Left ventricle myocardium inferior (tissue), 1 donor: ENCODE data around the gene ASCC3. TPM values are rescaled to one million over a fixed set of nuclear protein-coding genes. Genes with fewer than 3 reads are reported as not detected.

Source experiments
- DNase-seq: peaks from one replicate; pipeline ENCODE4 v3.0.0-alpha.2; 2020
- H3K27ac ChIP-seq: fragments of 200-600 bp; replicated peaks from 2 replicates; pipeline ENCODE4 v1.8.0; 2021
- H3K27me3 ChIP-seq: fragments of 200-600 bp; 2 replicates; pipeline ENCODE4 v1.8.0; 2021; ENCODE audit warnings: low read depth
- H3K36me3 ChIP-seq: fragments of 200-600 bp; 2 replicates; pipeline ENCODE4 v1.8.0; 2021
- H3K4me1 ChIP-seq: fragments of 200-600 bp; 2 replicates; pipeline ENCODE4 v1.8.0; 2021
- H3K4me3 ChIP-seq: fragments of 200-600 bp; 2 replicates; pipeline ENCODE4 v1.8.0; 2021; ENCODE audit warnings: mild to moderate bottlenecking, moderate library complexity
- H3K9me3 ChIP-seq: fragments of 200-600 bp; replicated peaks from 2 replicates; pipeline ENCODE4 v1.8.0; 2021
- CTCF ChIP-seq: fragments of 200-600 bp; IDR thresholded peaks from 2 replicates; pipeline ENCODE4 v1.8.0; 2021; ENCODE audit warnings: antibody characterized with exemption, mild to moderate bottlenecking, borderline replicate concordance
- intact Hi-C: fragments of 100-400 bp; cut with micrococcal nuclease; formaldehyde crosslinking; loops from one replicate; pipeline ENCODE4 v1.11.0; 2022
- total RNA-seq: library from RNA; stranded (reverse); fragmentation: NEBNext Ultra II Directional; extraction: Animal tissue kit (Norgen Biotek cat#: 25700); gene quantifications from one replicate; pipeline ENCODE4 v1.2.1, GENCODE V29; 2021
- donor health status: DM: no; HTN: yes; CAD: no; lungs with severe emphysema.

ASCC3 gene
- total RNA-seq, 1 donor from 2014 or later, result 16.7 TPM

- H3K4me3 ChIP-seq, result no peak overlapping the region
- H3K36me3 ChIP-seq, result peaks cover 35% of the 10 kb centered on the region
- H3K27me3 ChIP-seq, result no peaks in the 10 kb centered on the region
- H3K4me1 ChIP-seq, result no peaks in the 10 kb centered on the region
- TF ChIP-seq CTCF, result no peak
- H3K9me3 ChIP-seq, result peaks cover 15% of the 10 kb centered on the region
- no peak for DNase-seq
- no peak overlapping the region for H3K27ac ChIP-seq
- intact Hi-C loops, result no loop called here
Measured at GRCh38 chr6:100617633-100618350, 263.3 kb downstream of the ASCC3 start.

- Histone ChIP-seq H3K27ac (no peak overlapping the region), H3K4me3 (no peak overlapping the region), H3K9me3 (no peaks in the 10 kb centered on the region), H3K4me1 (no peaks in the 10 kb centered on the region), H3K36me3 (peaks cover 8% of the 10 kb centered on the region), H3K27me3 (no peaks in the 10 kb centered on the region)
- no peak for DNase-seq
- no peak for TF ChIP-seq CTCF
- intact Hi-C loops, result no loop called here
Measured at GRCh38 chr6:100614933-100615332, 266.2 kb downstream of the ASCC3 start.

GRCh38 chr6:100614386-100614785 lies 266.7 kb downstream of the ASCC3 start:
- Histone ChIP-seq H3K4me1 (no peaks in the 10 kb centered on the region), H3K27ac (no peak overlapping the region), H3K4me3 (no peak overlapping the region), H3K9me3 (no peaks in the 10 kb centered on the region), H3K36me3 (peaks cover 5% of the 10 kb centered on the region), H3K27me3 (no peaks in the 10 kb centered on the region)
- no peak for DNase-seq
- no peak for TF ChIP-seq CTCF
- intact Hi-C loops, result no loop called here

GRCh38 chr6:100613656-100614055 lies 267.5 kb downstream of the ASCC3 start:
- intact Hi-C loops, result no loop called here
- H3K36me3 ChIP-seq, result peaks cover 4% of the 10 kb centered on the region
- no peak for TF ChIP-seq CTCF
- H3K4me1 ChIP-seq, result no peaks in the 10 kb centered on the region
- H3K27ac ChIP-seq, result no peak overlapping the region
- no peaks in the 10 kb centered on the region for H3K9me3 ChIP-seq
- no peak overlapping the region for H3K4me3 ChIP-seq
- H3K27me3 ChIP-seq, result no peaks in the 10 kb centered on the region
- DNase-seq, result no peak

GRCh38 chr6:100612094-100612493 lies 269.0 kb downstream of the ASCC3 start:
- H3K4me1 ChIP-seq, result no peaks in the 10 kb centered on the region
- H3K36me3 ChIP-seq, result no peaks in the 10 kb centered on the region
- intact Hi-C loops, result no loop called here
- no peak overlapping the region for H3K27ac ChIP-seq
- DNase-seq, result no peak
- H3K4me3 ChIP-seq, result no peak overlapping the region
- TF ChIP-seq CTCF, result no peak
- H3K27me3 ChIP-seq, result no peaks in the 10 kb centered on the region
- H3K9me3 ChIP-seq, result no peaks in the 10 kb centered on the region
